ENCODE measurements around the gene PRKCQ. TPM values are rescaled to one million over a fixed set of nuclear protein-coding genes. Genes with fewer than 3 reads are reported as not detected.

Gene PRKCQ
- total RNA-seq, 3 donors from 2014 or later, result 0.64 to 1.8 (median 0.98) TPM

DNA sequence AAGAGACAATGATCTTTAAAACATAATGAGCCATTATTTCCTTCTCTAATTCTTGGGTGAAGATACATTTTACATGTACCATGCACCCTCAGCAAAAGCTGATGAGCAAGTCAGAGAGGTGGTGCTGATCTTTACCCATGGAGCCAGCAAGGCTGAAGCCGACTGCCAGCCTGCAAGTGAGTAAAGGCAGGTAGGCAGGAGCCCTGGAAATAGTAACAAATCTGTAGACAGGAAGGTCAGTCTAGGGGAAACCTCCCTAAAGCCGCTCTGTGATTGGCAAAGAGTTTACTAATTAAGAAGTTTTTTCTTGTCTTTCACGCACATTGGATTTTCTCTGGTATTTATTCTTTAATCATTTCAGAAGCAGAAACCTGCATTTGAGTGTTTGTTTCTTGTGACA, 67.9 kb downstream of the PRKCQ start:
- Histone ChIP-seq H3K27ac (no peak overlapping the region), H3K9me3 (no peaks in the 10 kb centered on the region), H3K4me3 (no peak overlapping the region), H3K36me3 (no peaks in the 10 kb centered on the region), H3K27me3 (no peaks in the 10 kb centered on the region), H3K4me1 (no peaks in the 10 kb centered on the region)
- TF ChIP-seq, protein P1, sequence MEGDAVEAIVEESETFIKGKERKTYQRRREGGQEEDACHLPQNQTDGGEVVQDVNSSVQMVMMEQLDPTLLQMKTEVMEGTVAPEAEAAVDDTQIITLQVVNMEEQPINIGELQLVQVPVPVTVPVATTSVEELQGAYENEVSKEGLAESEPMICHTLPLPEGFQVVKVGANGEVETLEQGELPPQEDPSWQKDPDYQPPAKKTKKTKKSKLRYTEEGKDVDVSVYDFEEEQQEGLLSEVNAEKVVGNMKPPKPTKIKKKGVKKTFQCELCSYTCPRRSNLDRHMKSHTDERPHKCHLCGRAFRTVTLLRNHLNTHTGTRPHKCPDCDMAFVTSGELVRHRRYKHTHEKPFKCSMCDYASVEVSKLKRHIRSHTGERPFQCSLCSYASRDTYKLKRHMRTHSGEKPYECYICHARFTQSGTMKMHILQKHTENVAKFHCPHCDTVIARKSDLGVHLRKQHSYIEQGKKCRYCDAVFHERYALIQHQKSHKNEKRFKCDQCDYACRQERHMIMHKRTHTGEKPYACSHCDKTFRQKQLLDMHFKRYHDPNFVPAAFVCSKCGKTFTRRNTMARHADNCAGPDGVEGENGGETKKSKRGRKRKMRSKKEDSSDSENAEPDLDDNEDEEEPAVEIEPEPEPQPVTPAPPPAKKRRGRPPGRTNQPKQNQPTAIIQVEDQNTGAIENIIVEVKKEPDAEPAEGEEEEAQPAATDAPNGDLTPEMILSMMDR (IDR thresholded peaks at IDR 0.05), result no peak
- no peak for TF ChIP-seq POLR2A (IDR thresholded peaks at IDR 0.05)
- intact Hi-C loops (cut with DNase I; ENCODE audit: low total_unique reads), result no loop called here
- DNase-seq (ENCODE audit: low spot score in 2 of 2), result no peak

DNA sequence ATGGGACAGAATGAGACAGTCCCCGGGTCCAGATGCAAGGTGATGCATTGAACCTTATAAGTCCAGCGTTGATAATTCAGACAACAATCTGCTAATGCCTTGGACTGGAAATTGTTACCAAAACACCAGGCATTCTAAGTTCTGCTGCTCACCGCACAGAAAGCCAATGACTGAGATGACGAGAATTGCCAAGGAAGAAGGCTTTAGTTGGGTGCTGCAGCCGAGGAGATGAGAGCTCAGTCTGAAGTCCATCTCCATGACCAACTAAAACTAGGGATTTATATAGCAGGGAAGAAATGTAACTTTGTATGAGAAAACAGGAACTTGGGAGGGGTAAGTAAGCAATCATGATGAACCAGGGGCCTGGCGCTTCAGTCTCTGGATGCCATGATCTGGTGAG, 68.7 kb downstream of the PRKCQ start:
- Histone ChIP-seq H3K4me1 (no peaks in the 10 kb centered on the region), H3K9me3 (no peaks in the 10 kb centered on the region), H3K4me3 (no peak overlapping the region), H3K27ac (no peak overlapping the region), H3K36me3 (no peaks in the 10 kb centered on the region), H3K27me3 (no peaks in the 10 kb centered on the region)
- TF ChIP-seq POLR2A (IDR thresholded peaks at IDR 0.05) (no peak), POLR2AphosphoS5 (IDR thresholded peaks at IDR 0.05) (no peak)
- TF ChIP-seq, protein P1 (IDR thresholded peaks at IDR 0.05), result no peak
- no peak for DNase-seq (ENCODE audit: low spot score in 2 of 2)
- intact Hi-C loops (cut with DNase I; ENCODE audit: low total_unique reads), result no loop called here

DNA sequence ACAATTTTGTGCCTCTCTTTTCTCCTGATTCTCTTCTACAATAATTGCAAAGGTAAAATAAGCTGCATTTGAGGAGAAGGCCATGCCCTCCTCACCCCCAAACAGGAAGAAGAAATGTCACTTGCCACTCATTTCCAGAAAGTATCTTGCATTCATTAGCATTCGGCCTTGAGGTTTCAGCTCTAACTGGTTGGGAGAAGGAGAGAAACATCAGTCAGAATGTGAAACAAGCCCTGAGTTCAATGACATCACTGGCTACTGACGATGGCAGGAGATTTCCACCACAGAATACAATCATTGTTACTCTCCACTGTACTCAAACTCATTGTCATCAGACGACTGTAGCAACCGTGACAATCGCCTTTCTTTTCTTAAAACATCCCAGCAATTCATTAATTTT, 72.8 kb downstream of the PRKCQ start:
- TF ChIP-seq POLR2AphosphoS5 (IDR thresholded peaks at IDR 0.05) (no peak), POLR2A (IDR thresholded peaks at IDR 0.05) (no peak)
- TF ChIP-seq, protein P1 (IDR thresholded peaks at IDR 0.05), result no peak
- H3K27me3 ChIP-seq, result no peaks in the 10 kb centered on the region
- intact Hi-C loops (cut with DNase I; ENCODE audit: low total_unique reads), result no loop called here
- H3K36me3 ChIP-seq, result no peaks in the 10 kb centered on the region
- no peak overlapping the region for H3K4me3 ChIP-seq
- no peaks in the 10 kb centered on the region for H3K4me1 ChIP-seq
- H3K9me3 ChIP-seq, result no peaks in the 10 kb centered on the region
- DNase-seq (ENCODE audit: low spot score in 2 of 2), result no peak
- no peak overlapping the region for H3K27ac ChIP-seq

DNA sequence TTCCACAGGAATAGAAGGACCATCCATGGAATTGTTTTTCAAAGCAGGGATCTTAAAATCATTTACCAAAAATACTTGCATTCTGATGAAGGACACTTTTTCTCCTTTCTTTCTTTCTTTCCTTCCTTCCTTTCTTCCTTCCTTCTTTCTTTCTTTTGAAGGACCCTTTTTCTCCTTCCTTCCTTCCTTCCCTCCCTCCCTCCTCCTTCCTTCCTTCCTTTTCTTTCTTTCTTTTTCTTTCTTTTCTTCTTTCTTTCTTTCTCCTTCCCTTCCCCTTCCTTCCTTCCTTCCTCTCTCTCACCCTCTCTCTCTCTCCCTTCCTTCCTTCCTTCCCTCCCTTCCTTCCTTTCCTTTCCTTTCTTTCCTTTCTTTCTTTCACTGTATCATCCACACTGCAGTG, 74.8 kb downstream of the PRKCQ start:
- no peaks in the 10 kb centered on the region for H3K9me3 ChIP-seq
- H3K27ac ChIP-seq, result no peak overlapping the region
- intact Hi-C loops (cut with DNase I; ENCODE audit: low total_unique reads), result no loop called here
- TF ChIP-seq POLR2AphosphoS5 (IDR thresholded peaks at IDR 0.05), result no peak
- no peak for TF ChIP-seq POLR2A (IDR thresholded peaks at IDR 0.05)
- TF ChIP-seq, protein P1 (IDR thresholded peaks at IDR 0.05), result no peak
- H3K4me3 ChIP-seq, result no peak overlapping the region
- DNase-seq (ENCODE audit: low spot score in 2 of 2), result no peak
- no peaks in the 10 kb centered on the region for H3K36me3 ChIP-seq
- no peaks in the 10 kb centered on the region for H3K27me3 ChIP-seq
- no peaks in the 10 kb centered on the region for H3K4me1 ChIP-seq

DNA sequence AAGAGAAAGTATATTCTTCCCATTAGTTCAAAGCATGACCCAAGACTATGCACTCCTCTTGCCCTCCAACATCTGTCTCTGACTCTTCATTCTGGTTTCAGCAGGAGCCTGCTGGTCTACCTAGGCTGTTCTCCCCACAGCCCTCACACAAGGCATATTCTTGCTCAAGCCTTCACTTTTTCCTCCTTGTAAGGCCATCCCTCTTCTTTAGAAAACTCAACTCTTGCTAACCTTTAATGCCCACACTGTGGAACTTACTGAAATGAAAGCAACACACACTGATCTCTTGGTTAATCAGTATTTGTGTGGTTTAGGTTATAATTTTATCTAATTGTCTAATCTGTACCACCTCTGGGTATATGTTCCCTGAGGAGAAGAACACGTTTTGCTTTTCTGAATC, 75.8 kb downstream of the PRKCQ start:
- Histone ChIP-seq H3K36me3 (no peaks in the 10 kb centered on the region), H3K27me3 (no peaks in the 10 kb centered on the region), H3K9me3 (no peaks in the 10 kb centered on the region), H3K27ac (no peak overlapping the region), H3K4me3 (no peak overlapping the region), H3K4me1 (no peaks in the 10 kb centered on the region)
- intact Hi-C loops (cut with DNase I; ENCODE audit: low total_unique reads), result no loop called here
- no peak for DNase-seq (ENCODE audit: low spot score in 2 of 2)
- TF ChIP-seq, protein P1 (IDR thresholded peaks at IDR 0.05), result no peak
- TF ChIP-seq POLR2A (IDR thresholded peaks at IDR 0.05) (no peak), POLR2AphosphoS5 (IDR thresholded peaks at IDR 0.05) (no peak)

All from breast epithelium (tissue), 4 donors.